Measurements from ENCODE around the gene ZBED4.
A peak's percentile ranks its signal among the peaks of the same experiment; 100 is the strongest.

ZBED4 gene

GRCh38 chr22:49936973-49937757 lies 83.5 kb downstream of the ZBED4 start:
- Mint-ChIP-seq H3K4me1 (ENCODE audit: low read depth) (peaks cover 10% of the 10 kb centered on the region), H3K9me3 (no peaks in the 10 kb centered on the region), H3K27me3 (ENCODE audit: low read depth) (no peaks in the 10 kb centered on the region), H3K36me3 (ENCODE audit: low read depth) (peaks cover 2% of the 10 kb centered on the region), H3K27ac (peak overlapping the region; percentile 88), H3K4me3 (peak overlapping the region; percentile 76)
- DNase-seq (ENCODE audit: low spot score): no peak

GRCh38 chr22:49937758-49938564 lies 84.3 kb downstream of the ZBED4 start:
- DNase-seq (ENCODE audit: low spot score): no peak
- Mint-ChIP-seq H3K36me3 (ENCODE audit: low read depth) (peaks cover 2% of the 10 kb centered on the region), H3K4me3 (no peak overlapping the region), H3K27ac (no peak overlapping the region), H3K4me1 (ENCODE audit: low read depth) (peaks cover 8% of the 10 kb centered on the region), H3K9me3 (no peaks in the 10 kb centered on the region), H3K27me3 (ENCODE audit: low read depth) (no peaks in the 10 kb centered on the region)

GRCh38 chr22:49938565-49939136 lies 85.0 kb downstream of the ZBED4 start:
- Mint-ChIP-seq H3K4me3 (no peak overlapping the region), H3K4me1 (ENCODE audit: low read depth) (peaks cover 4% of the 10 kb centered on the region), H3K9me3 (no peaks in the 10 kb centered on the region), H3K36me3 (ENCODE audit: low read depth) (no peaks in the 10 kb centered on the region), H3K27me3 (ENCODE audit: low read depth) (no peaks in the 10 kb centered on the region), H3K27ac (no peak overlapping the region)
- no peak for DNase-seq (ENCODE audit: low spot score)
